OCI-M2 (cell line): ENCODE measurements around the gene MCFD2.

Experiments
- DNase-seq: peaks from one replicate; lab custom pipeline; 2025; ENCODE audit not compliant: unreplicated experiment; lab: John Stamatoyannopoulos, UW

MCFD2 gene

DNA sequence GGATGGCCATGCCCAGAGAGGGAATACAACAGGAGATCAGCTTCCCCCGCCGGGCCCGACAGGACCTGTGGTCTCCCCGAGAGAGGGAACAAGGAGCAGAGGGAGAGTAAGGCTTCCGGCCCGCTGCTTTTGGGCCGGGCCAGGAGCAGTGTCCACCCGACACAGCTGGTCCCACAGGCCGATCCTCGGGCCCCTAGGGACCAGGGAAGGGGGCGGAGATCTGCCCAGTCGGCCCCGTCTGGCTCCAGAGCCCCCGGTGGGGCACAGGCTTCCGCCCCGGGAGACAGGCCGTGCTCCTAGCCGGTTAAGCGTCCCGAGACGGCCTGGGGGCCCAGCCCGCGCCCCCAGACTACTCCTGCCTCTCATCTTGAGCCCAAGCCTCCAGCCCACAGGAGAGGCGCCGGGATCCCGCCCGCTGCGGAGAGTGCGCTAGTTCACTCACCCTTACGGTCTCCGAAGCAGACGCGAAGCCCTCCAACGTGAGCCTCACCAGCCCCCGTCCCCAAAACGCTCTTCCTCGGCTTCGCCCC lies at the start of gene MCFD2:
Gene MCFD2, minus strand, starts transcription at position 526 of the 530 bp plus-strand sequence. CDS start 6,635 bp downstream, outside the sequence.
- DNase-seq: no peak

- DNase-seq: no peak
Measured at GRCh38 chr2:46964835-46965560, 49.4 kb upstream of the MCFD2 start.

DNA sequence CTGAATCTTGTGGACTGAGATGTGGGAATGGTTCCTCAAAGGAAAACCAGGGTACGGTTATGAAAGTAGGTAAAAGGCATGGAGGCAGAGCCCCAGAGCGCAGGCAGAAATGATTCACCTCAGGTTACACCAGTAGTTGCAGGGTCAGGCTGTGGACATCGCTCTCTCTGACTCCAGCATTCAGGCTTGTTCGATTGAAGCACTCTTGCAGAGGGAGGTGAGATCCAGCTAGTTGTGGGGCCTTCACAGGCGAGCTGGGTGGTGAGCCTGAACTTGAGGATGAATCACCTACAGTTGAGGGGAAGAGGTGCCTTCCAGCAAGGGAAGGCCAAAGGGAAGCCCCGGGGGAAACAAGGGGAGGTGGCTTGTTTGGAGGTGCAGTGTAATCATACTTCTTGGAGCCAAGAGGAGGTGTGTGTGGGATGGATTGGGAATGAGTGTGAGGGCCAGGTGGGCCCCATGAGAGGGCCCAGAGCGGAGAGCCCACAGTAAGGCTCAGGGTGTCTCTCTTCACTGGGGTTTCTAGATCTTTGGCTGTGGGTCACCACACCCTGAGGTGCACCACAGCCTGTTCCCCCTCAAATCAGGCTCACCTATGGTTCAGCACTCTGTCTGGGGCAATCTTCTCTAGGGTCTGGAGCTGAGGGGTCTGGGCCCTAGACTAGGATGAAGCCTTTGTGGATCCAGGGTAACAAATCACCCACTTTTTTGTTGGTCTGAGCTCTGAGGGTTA lies 48.5 kb upstream of the MCFD2 start:
- DNase-seq: no peak

DNA sequence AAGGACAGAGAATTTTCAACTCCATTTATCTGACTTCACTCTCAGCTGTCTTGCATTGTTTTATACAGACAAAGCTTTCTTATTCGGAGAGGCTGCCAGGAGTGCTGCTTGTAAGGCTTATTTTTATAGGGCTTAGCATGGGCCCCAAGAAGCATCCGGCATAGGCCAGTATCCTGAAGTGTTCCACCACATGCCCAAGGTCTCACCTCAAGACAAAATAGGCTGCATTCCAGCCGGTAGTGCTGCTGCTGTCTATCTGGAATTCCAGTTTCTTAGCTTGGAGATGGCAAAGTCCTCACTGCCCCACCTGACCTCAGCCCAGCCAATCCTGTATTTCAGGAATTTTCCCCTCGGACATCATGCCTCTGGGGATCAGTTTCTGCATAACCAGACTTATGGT lies 47.6 kb upstream of the MCFD2 start:
- no peak for DNase-seq

DNA sequence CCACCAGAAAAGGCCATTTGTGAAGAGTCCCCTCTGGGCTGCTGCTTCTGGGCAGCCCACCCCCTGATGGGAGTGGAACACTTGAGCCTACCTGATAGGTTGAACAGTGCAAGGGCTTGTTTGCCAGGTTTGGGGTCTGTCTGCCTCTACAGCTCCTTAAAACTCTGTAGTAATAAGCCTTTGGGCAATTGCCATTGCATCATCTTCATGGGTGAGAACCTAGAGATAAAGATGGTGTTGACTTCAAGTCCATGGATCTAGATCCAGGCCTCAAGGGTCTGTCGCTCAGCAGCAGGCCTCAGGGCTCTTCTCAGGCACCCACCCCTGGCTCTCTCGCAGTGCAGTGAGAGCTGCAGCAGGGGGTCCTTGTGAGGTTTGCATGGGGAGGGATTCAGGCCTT lies 47.1 kb upstream of the MCFD2 start:
- DNase-seq: no peak

DNA sequence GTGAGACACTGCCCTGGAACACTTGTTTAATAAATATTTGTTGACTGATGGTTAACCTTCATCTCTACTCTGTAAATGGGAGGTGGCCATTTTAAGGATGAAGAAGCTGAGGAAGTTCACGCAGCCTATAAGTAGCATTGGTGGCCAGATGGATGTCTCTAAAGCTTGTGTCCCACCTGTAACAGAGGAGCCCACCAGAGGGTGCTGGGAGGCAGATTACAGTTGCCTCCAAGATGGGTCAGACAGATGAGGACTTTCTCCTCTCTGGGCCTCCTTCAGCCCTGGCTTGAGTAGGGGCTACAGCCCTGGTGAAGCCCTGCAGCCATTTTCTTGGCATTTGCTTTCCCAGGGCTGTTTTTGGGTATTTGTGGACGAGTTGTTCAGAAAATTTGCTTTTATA lies 45.0 kb upstream of the MCFD2 start:
- DNase-seq: no peak

GRCh38 chr2:46958431-46959017 lies 42.9 kb upstream of the MCFD2 start:
- DNase-seq: no peak

DNA sequence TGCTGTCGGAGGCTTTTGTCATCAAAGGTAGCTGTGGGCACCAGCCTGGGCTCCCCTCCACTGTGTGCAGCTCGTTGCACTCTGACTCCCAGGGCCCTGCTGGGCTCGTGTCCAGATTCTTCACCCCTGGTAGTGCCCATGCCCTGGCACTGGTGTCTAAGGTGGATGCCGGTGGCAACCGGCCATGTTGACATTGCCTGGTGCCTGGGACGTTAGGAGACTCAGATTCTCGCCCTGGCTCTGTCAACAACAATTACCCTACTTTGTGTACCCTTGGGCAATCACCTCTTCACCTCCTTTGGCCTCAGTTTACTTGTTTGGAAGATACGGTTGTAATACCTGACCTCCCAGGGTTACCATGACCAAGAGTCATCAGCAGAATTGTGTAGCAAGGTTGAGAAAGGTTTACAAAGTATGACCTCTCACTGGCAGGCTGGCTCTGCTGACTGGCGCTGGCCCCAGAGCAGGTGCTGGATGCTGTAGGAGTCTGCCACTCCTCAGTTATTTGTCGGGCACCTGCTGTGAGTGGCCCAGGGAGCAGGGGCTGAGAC lies 41.5 kb upstream of the MCFD2 start:
- no peak for DNase-seq

GRCh38 chr2:46955764-46956163 lies 40.2 kb upstream of the MCFD2 start:
- no peak for DNase-seq

DNA sequence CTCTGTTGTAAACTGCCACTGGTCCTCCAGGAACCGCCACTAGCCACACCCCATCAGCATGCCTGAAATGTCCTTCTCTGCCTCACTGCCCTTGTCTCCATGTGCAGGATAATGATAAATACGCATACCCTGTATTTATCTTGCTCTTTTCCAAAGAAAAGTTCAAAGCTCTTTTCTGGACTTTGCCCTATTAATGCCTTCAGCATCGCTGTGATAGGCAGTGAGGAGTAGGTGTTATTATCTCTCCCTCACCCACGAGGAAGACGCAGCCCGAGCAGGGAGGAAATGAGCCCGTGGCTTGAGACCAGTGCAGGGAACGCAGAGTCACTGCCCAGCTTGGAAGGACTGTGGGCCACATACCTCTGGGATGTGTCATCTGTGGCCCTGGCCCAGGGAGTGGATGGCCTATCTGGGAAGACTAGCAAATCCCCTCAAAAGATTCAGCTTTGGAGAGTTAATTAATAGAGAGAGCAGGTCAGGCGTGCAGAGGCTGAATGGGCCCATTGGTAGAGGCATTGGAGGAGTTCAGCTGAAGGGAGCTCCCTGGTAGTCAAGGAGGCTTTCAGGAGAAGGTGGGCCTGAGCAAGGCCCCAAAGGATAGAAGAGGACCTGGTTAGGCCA lies 39.5 kb upstream of the MCFD2 start:
- DNase-seq: no peak

DNA sequence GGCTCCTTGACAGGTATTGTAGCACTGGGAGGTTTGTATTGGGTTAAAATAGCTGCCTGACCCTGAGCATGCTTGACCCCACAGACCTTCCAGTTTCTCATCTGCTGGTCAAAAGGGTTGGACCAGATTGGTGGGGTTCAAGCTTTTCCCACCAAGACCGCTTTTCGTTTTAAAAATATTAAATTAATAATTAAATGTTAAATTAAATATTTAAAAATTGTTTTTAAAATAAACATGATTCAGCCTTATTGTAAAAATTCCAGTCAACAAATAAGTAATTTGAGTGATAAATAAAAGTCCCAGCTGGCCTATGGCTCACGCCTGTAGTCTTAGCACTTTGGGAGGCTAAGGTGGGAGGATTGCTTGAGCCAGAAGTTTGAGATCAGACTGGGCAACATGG lies 36.6 kb upstream of the MCFD2 start:
- DNase-seq: no peak

DNA sequence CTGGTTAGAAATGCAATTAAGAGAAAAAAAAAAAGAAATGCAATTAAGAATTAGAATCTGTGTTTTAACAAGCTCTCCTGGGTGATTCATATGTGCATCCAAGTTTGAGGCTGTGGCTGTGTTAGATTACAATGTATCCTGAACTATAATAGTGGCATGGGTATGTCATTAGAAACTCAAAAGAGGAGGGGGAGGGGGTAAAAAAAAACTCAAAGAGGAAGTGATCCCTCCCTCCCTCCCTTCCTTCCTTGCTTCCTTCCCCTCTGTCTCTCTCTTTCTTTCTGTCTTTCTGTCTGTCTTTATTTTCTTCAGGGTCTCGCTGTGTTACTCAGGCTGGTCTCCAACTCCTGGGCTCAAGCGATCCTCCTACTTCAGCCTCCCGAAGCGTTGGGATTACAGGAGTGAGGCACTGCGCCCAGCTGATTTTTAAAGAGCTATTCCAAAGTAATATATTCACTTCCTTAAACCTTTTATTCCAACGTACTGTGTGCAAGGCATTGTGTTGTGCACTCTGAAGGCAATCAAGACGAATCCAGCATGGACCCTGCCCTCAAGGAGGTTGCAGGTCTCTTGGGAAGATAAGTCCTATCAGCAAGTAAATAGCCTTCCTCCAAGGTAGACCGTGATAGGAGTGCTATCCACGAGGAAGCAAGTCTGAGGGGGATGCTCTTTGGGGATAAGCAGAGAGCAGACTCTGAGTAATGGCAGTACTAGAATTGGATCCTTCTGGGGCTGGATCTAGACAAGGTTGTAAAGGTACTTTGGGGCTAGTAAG lies 35.9 kb upstream of the MCFD2 start:
- DNase-seq: no peak

DNA sequence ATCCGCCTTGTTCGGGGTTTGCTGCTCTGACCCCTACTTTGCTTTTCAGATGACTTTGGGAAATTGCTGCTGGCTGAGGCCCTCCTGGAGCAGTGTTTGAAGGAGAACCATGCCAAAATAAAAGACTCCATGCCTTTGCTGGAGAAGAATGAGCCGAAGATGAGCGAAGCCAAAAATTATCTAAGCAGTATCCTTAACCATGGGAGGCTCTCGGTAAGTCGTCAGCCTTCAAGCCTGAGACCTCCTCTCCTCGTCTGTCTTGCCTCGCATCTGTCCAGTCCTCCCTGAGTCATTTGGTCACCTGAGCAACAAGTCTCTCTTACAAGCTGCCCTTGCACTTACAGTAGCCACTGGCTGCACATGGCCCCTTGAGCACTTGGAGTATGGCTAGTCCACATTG lies 34.7 kb upstream of the MCFD2 start:
- DNase-seq: no peak

- no peak for DNase-seq
Measured at GRCh38 chr2:46947841-46948240, 32.2 kb upstream of the MCFD2 start.

DNA sequence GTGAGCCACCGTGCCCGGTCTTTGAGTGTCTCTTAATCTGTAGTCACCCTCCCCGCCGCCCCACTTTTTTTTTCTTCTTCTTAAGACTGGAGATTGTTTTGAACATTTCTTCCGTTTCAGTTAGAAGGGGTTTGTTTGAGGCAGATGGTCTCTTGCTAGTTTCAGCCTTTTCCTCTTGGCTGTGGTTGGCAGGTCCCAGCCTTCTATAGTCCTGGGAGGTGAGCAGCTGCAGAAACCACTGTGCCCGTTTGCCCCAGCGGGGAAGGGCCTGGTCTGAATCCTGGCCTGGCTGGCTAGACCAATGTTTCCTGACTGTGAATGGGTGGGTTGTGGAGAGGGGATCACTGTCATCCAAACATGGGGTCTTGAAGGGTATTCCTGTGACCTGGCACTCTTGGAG lies 30.1 kb upstream of the MCFD2 start:
- no peak for DNase-seq

DNA sequence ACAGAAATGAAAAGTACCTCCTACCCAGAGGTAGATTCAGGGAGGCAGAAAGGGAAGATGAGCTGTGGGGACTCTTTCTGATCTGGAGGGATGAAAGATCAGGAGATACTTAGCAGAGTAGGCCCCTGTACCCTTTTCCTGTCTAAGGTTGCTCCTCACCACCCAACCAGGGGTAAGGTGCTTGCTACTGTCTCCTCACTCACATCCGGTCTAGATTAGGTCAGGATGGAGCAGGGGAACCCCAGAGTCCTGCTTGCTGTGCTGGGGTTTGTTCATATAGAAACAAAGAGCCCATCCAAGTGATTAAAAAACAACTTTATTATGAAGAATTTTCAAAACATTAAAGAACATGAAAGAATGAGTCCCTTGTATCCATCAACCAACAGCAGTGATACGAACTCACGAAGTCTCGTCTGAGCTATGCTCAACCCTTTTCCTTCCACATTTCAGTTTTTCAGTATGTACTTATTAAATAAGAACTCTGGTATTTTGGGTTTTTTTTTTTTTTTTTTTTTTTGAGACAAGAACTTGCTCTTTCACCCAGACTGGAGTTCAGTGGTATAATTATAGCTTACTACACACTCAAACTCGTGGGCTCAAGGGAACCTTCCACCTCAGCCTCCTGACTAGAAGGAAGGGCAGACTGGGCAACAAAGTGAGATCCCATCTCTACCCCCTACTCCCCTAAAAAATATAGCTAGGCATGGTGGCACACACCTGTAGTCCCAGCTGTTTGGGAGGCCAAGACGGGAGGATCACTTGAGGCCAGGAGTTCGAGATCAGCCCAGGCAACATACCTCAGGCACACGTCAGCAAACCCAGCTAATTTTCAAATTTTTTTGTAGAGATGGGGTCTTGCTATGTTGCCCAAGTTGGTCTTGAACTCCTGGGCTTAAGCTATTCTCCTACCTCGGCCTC lies 28.5 kb upstream of the MCFD2 start:
- DNase-seq: no peak

DNA sequence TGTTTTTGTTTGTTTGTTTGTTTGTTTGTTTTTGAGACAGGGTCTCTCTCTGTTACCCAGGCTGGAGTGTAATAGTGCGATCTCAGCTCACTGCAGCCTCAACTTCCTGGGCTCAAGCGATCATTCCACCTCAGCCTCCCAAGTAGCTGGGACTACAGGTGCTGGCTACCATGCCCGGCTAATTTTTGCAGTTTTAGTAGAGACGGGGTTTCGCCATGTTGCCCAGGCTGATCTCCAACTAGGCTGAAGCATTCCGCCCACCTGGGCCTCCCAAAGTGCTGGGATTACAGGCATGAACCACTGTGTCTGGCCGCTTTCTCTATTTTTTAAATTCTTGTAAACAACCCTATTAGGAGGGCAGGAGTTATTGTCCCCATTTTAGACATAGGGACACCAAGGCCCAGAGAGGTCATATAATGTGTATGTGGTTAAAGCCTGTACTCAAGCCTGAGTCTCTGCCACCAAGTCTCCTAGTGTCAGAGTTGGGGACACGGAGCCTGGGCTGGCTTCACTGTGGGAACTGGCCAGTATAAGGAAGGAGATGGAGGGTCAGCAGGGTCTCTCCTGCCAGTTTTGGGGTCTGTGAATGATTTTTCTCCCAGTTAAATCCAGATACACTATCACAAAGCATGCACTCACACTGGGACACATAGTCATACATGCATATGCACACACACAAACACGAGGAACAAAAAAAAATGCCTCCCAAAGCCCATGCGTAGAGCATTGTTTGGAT lies 27.5 kb upstream of the MCFD2 start:
- no peak for DNase-seq

- no peak for DNase-seq
Measured at GRCh38 chr2:46942143-46942526, 26.5 kb upstream of the MCFD2 start.
